ENCODE measurements around the gene COL9A2.

DNA sequence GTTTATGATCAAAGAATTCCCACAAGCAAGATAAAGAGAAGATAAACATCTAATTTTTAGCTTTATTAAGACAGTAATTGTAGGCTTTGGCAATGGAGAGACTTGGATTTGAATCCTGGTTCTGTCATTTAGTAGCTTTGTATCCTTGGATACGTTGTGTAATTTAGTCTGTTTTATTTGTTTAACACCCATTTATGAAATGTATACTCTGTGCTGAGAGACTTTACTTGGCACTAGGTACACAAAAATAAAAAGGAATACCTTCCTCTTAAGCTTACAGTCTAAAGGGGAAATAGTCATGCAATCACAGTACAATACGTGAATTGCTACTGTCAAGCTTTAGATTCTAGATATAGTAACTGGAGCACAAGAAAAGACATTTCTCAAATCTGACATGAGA lies 35.2 kb downstream of the COL9A2 start:
- no peak for TF ChIP-seq EP300 (conservative IDR thresholded peaks at IDR 0.05; ENCODE audit: poor library complexity, severe bottlenecking)
- TF ChIP-seq, protein P1, sequence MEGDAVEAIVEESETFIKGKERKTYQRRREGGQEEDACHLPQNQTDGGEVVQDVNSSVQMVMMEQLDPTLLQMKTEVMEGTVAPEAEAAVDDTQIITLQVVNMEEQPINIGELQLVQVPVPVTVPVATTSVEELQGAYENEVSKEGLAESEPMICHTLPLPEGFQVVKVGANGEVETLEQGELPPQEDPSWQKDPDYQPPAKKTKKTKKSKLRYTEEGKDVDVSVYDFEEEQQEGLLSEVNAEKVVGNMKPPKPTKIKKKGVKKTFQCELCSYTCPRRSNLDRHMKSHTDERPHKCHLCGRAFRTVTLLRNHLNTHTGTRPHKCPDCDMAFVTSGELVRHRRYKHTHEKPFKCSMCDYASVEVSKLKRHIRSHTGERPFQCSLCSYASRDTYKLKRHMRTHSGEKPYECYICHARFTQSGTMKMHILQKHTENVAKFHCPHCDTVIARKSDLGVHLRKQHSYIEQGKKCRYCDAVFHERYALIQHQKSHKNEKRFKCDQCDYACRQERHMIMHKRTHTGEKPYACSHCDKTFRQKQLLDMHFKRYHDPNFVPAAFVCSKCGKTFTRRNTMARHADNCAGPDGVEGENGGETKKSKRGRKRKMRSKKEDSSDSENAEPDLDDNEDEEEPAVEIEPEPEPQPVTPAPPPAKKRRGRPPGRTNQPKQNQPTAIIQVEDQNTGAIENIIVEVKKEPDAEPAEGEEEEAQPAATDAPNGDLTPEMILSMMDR (IDR thresholded peaks at IDR 0.05; ENCODE audit: poor library complexity, severe bottlenecking), result no peak
- TF ChIP-seq EZH2 (IDR thresholded peaks at IDR 0.05; ENCODE audit: borderline replicate concordance, insufficient read depth, low read length, poor library complexity, severe bottlenecking), result no peak
- TF ChIP-seq, protein P2, sequence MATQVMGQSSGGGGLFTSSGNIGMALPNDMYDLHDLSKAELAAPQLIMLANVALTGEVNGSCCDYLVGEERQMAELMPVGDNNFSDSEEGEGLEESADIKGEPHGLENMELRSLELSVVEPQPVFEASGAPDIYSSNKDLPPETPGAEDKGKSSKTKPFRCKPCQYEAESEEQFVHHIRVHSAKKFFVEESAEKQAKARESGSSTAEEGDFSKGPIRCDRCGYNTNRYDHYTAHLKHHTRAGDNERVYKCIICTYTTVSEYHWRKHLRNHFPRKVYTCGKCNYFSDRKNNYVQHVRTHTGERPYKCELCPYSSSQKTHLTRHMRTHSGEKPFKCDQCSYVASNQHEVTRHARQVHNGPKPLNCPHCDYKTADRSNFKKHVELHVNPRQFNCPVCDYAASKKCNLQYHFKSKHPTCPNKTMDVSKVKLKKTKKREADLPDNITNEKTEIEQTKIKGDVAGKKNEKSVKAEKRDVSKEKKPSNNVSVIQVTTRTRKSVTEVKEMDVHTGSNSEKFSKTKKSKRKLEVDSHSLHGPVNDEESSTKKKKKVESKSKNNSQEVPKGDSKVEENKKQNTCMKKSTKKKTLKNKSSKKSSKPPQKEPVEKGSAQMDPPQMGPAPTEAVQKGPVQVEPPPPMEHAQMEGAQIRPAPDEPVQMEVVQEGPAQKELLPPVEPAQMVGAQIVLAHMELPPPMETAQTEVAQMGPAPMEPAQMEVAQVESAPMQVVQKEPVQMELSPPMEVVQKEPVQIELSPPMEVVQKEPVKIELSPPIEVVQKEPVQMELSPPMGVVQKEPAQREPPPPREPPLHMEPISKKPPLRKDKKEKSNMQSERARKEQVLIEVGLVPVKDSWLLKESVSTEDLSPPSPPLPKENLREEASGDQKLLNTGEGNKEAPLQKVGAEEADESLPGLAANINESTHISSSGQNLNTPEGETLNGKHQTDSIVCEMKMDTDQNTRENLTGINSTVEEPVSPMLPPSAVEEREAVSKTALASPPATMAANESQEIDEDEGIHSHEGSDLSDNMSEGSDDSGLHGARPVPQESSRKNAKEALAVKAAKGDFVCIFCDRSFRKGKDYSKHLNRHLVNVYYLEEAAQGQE (IDR thresholded peaks at IDR 0.05; ENCODE audit: borderline replicate concordance), result no peak

Measured in neural cell (in vitro differentiated cells).